Caco-2 (cell line): ENCODE data around the gene SP6. TPM values are rescaled to one million over a fixed set of nuclear protein-coding genes. Genes with fewer than 3 reads are reported as not detected.

Source experiments
- BruUV-seq: library from RNA; stranded (reverse); fragments of 400-500 nt; replicated peaks from 2 replicates; lab custom pipeline; 2021; lab: Mats Ljungman, UMichigan
- CTCF ChIA-PET: fragments of 300-600 bp; sonication (Branson Sonifier 250); formaldehyde crosslinking; loops from one replicate; lab custom pipeline; 2022; ENCODE audit warnings: antibody characterized with exemption; lab: Charles Lee
- POLR2A ChIA-PET: fragments of 300-600 bp; sonication (Branson Sonifier 250); formaldehyde crosslinking; loops from one replicate; lab custom pipeline; 2022; ENCODE audit warnings: antibody characterized with exemption; lab: Charles Lee
- DNase-seq, 2 experiments: peaks; one replicate each; pipeline versions ENCODE4 v3.0.0 to v3.0.0-alpha.2; 2020 to 2022
- H3K27me3 ChIP-seq: replicated peaks from 2 replicates; pipeline ENCODE4 v1.6.0; 2011; ENCODE audit warnings: low read length; ENCODE audit not compliant: control insufficient read depth, insufficient read depth
- H3K36me3 ChIP-seq: 2 replicates; pipeline ENCODE4 v1.5.1; 2011; ENCODE audit warnings: low read length; ENCODE audit not compliant: control insufficient read depth, insufficient read depth
- H3K4me1 ChIP-seq: fragments of 250-450 bp; sonication (Bioruptor Pico); 2 replicates; pipeline ENCODE4 v1.5.1; 2020; ENCODE audit warnings: mild to moderate bottlenecking
- H3K4me3 ChIP-seq: 2 replicates; pipeline ENCODE4 v1.5.1; 2011; ENCODE audit warnings: low read depth, mild to moderate bottlenecking, control low read depth, low read length
- H3K9me3 ChIP-seq: fragments of 250-450 bp; sonication (Bioruptor Pico); 2 replicates; pipeline ENCODE4 v1.5.1; 2020; ENCODE audit warnings: mild to moderate bottlenecking, moderate library complexity
- H3K27ac Mint-ChIP-seq: one replicate; pipeline ENCODE4 v1.8.0; 2022; ENCODE audit warnings: mixed read lengths; ENCODE audit not compliant: unreplicated experiment
- H3K27me3 Mint-ChIP-seq: one replicate; pipeline ENCODE4 v1.8.0; 2022; ENCODE audit warnings: mixed read lengths; ENCODE audit not compliant: insufficient read depth, unreplicated experiment
- H3K36me3 Mint-ChIP-seq: one replicate; pipeline ENCODE4 v1.8.0; 2022; ENCODE audit warnings: mild to moderate bottlenecking, mixed read lengths; ENCODE audit not compliant: insufficient read depth, unreplicated experiment
- H3K4me1 Mint-ChIP-seq: one replicate; pipeline ENCODE4 v1.8.0; 2022; ENCODE audit warnings: low read depth, mixed read lengths; ENCODE audit not compliant: unreplicated experiment
- H3K4me3 Mint-ChIP-seq: one replicate; pipeline ENCODE4 v1.8.0; 2022; ENCODE audit warnings: mild to moderate bottlenecking, moderate library complexity, mixed read lengths; ENCODE audit not compliant: unreplicated experiment
- H3K9me3 Mint-ChIP-seq: one replicate; pipeline ENCODE4 v1.8.0; 2022; ENCODE audit warnings: mixed read lengths; ENCODE audit not compliant: unreplicated experiment
- intact Hi-C: fragments of 100-400 bp; cut with micrococcal nuclease; formaldehyde crosslinking; loops from one replicate; pipeline ENCODE4 v1.10.0; 2022; ENCODE audit not compliant: unreplicated experiment
- total RNA-seq: library from RNA; stranded (reverse); gene quantifications from 2 replicates; pipeline ENCODE4 v1.2.3, GENCODE V29; 2022
- TF ChIP-seq, protein P1 (sequence below), 2 experiments: fragments of 200-600 bp in 1 of 2; IDR thresholded peaks; 1 replicate in 1 of 2; 2 replicates in 1 of 2; pipeline versions ENCODE4 v1.5.1 to v1.8.0; 2011 to 2022; ENCODE audit warnings: antibody characterized with exemption in 1 of 2, control low read depth in 1 of 2, inconsistent platforms in 1 of 2, low read depth in 1 of 2, low read length in 1 of 2, mild to moderate bottlenecking in 1 of 2, moderate library complexity in 1 of 2; ENCODE audit not compliant: insufficient read depth in 1 of 2, severe bottlenecking in 1 of 2, unreplicated experiment in 1 of 2

Gene SP6
- total RNA-seq, 1 experiment from 2014 or later = 25.0 TPM

DNA sequence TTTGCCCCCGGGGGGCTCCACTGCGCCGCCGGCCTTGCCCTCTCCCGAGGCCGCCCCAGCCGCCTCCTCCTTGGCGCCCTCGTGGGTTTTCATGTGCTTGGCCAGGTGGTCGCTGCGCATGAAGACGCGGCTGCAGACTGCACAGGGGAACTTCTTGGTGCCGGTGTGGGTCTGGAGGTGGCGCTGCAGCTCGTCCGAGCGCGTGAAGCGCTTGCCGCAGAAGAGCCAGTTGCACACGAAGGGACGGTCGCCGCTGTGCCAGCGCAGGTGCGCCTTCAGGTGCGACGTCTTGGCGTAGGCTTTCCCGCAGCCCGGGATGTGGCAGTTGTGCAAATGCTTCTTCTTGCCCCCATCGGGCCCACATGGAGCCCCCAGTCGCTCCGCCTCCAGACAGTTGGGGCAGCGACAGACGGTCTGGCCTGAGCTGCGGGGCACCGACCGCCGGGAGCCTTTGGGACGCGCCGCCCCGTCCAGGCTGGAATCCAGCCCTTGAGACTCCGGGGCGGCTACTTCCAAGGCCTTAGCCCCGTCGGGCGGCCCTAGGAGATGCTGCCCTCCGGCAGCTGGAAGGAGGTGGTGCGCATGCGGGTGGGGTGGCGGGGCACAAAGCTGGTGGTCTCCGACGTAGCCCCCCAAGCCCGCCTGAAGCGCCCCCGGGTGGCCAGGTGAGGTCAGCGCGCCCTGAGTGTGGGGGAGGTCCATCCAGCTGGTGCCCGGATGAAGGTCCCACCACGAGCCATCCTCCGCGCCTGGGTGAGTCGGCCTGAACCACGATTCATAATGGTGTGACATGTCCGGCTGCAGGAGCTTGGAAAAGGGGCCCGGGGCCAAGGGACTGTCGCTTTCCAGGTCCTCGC is 3.4 kb downstream of the SP6 start:
- DNase-seq = no peak
- Mint-ChIP-seq H3K27ac (peak overlapping the region; percentile 14), H3K4me1 (peaks cover 43% of the 10 kb centered on the region), H3K36me3 (peaks cover 27% of the 10 kb centered on the region), H3K27me3 (no peaks in the 10 kb centered on the region), H3K4me3 (peak overlapping the region; percentile 45), H3K9me3 (no peaks in the 10 kb centered on the region)
- no peak overlapping the region for H3K4me3 ChIP-seq
- no peaks in the 10 kb centered on the region for H3K9me3 ChIP-seq
- no peaks in the 10 kb centered on the region for H3K27me3 ChIP-seq
- no TSS peak for BruUV-seq
- peaks cover 35% of the 10 kb centered on the region for H3K4me1 ChIP-seq
- TF ChIP-seq, protein P1, sequence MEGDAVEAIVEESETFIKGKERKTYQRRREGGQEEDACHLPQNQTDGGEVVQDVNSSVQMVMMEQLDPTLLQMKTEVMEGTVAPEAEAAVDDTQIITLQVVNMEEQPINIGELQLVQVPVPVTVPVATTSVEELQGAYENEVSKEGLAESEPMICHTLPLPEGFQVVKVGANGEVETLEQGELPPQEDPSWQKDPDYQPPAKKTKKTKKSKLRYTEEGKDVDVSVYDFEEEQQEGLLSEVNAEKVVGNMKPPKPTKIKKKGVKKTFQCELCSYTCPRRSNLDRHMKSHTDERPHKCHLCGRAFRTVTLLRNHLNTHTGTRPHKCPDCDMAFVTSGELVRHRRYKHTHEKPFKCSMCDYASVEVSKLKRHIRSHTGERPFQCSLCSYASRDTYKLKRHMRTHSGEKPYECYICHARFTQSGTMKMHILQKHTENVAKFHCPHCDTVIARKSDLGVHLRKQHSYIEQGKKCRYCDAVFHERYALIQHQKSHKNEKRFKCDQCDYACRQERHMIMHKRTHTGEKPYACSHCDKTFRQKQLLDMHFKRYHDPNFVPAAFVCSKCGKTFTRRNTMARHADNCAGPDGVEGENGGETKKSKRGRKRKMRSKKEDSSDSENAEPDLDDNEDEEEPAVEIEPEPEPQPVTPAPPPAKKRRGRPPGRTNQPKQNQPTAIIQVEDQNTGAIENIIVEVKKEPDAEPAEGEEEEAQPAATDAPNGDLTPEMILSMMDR (IDR thresholded peaks at IDR 0.05; ENCODE audit: insufficient read depth in 1 of 2, low read depth in 1 of 2, low read length in 1 of 2, severe bottlenecking in 1 of 2, unreplicated experiment in 1 of 2) = peak; percentile 53 to 77
- no peaks in the 10 kb centered on the region for H3K36me3 ChIP-seq
- POLR2A ChIA-PET = no interaction called here
- intact Hi-C loops = no loop called here
- CTCF ChIA-PET = interaction anchor here (0.5 to 14.0 kb wide), 8 partner anchors 10 to 306 kb away, joined by 3 to 904 read pairs (median 4); partner anchors contain the start of genes CDK5RAP3, LRRC46, MRPL10 and SP2

DNA sequence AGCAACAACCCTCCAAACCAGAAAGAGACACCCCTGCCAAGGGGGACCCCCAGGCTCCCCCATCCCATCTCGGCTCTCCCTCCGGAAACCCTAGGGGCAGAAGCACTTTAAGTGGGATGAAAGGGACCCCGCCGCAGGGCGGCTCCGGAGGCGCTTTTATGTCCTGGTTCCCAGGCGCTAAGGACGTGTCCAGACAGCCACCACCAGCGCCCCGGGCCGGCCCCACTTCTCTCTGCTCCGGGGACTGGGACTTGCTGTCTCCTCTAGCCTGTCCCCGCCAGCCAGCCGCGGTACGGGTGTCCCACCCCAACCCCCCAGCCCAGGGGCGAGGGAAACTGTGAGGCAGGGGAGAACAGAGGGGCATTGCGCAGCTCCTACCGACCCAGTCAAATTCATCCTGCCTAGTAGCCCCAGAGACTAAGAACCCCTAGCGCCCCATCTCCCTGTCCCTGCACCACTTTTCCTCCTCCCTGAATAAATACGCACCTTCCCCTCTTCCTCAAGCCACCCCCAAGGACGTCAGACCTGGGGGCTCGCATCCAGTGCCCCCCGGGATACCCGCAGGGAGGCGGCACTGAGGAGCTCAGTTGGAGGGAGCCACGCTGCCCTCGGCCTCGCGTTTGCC is 4.1 kb downstream of the SP6 start:
- peaks cover 45% of the 10 kb centered on the region for H3K4me1 Mint-ChIP-seq
- Histone ChIP-seq H3K27me3 (no peaks in the 10 kb centered on the region), H3K9me3 (no peaks in the 10 kb centered on the region), H3K4me3 (no peak overlapping the region), H3K4me1 (peaks cover 41% of the 10 kb centered on the region), H3K36me3 (no peaks in the 10 kb centered on the region)
- no peaks in the 10 kb centered on the region for H3K9me3 Mint-ChIP-seq
- peak overlapping the region; percentile 14 for H3K27ac Mint-ChIP-seq
- intact Hi-C loops = no loop called here
- no peaks in the 10 kb centered on the region for H3K27me3 Mint-ChIP-seq
- H3K4me3 Mint-ChIP-seq = peak overlapping the region; percentile 45
- BruUV-seq = no TSS peak
- peaks cover 27% of the 10 kb centered on the region for H3K36me3 Mint-ChIP-seq
- DNase-seq = no peak
- POLR2A ChIA-PET = no interaction called here
- TF ChIP-seq, protein P1 (IDR thresholded peaks at IDR 0.05; ENCODE audit: insufficient read depth in 1 of 2, low read depth in 1 of 2, low read length in 1 of 2, severe bottlenecking in 1 of 2, unreplicated experiment in 1 of 2) = no peak
- CTCF ChIA-PET = interaction anchor here (0.7 to 14.0 kb wide), 3 partner anchors 11 to 124 kb away, joined by 4 to 904 read pairs (median 10); partner anchors contain the start of genes CDK5RAP3 and SP2

DNA sequence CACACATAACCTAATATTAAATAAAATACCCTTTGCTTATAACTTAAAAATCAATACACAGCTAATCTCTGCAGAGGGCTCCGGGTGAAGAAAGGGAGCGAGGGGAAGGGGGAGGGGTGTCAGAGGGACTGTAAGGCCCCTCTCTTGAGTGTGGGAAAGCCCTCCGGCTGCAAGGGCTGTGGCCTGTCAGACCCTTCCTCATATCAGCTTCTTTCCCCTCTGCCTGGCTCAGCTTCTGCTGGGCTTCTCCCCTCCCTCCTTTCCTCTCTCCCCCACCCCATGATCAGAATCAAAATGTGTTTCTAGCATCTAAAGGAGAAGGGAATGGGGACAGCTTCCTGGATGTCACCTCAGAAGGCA is 5.3 kb downstream of the SP6 start:
- Histone ChIP-seq H3K36me3 (no peaks in the 10 kb centered on the region), H3K4me3 (no peak overlapping the region), H3K4me1 (peaks cover 45% of the 10 kb centered on the region), H3K9me3 (no peaks in the 10 kb centered on the region), H3K27me3 (no peaks in the 10 kb centered on the region)
- no TSS peak for BruUV-seq
- Mint-ChIP-seq H3K36me3 (peaks cover 30% of the 10 kb centered on the region), H3K4me3 (no peak overlapping the region), H3K4me1 (peaks cover 52% of the 10 kb centered on the region), H3K27ac (no peak overlapping the region), H3K9me3 (no peaks in the 10 kb centered on the region), H3K27me3 (no peaks in the 10 kb centered on the region)
- TF ChIP-seq, protein P1 (IDR thresholded peaks at IDR 0.05; ENCODE audit: insufficient read depth in 1 of 2, low read depth in 1 of 2, low read length in 1 of 2, severe bottlenecking in 1 of 2, unreplicated experiment in 1 of 2) = no peak
- ChIA-PET CTCF (interaction anchor here (1.2 to 14.0 kb wide), 3 partner anchors 20 to 125 kb away, joined by 3 to 904 read pairs (median 8); partner anchors contain the start of genes CDK5RAP3 and SP2), POLR2A (no interaction called here)
- DNase-seq = no peak
- intact Hi-C loops = no loop called here
